Transverse colon (tissue), 4 donors: ENCODE results near the gene SLC35F3. TPM values are rescaled to one million over a fixed set of nuclear protein-coding genes. Genes with fewer than 3 reads are reported as not detected.

ENCODE experiments used
- DNase-seq: peaks from one replicate; pipeline ENCODE4 v3.0.0-alpha.2; 2019
- H3K27ac ChIP-seq, 4 donors: fragments of 200-600 bp; sonication (generic); 2 replicates each; pipeline ENCODE4 v1.5.1; 2016 to 2018; ENCODE audit warnings: inconsistent platforms in 4 of 4
- H3K27me3 ChIP-seq: fragments of 200-600 bp; sonication (generic); 2 replicates; pipeline ENCODE4 v1.5.1; 2017; ENCODE audit warnings: inconsistent platforms
- H3K36me3 ChIP-seq, 4 donors: fragments of 200-600 bp; sonication (generic); 2 replicates each; pipeline ENCODE4 v1.5.1; 2017 to 2019; ENCODE audit warnings: inconsistent platforms in 4 of 4
- H3K4me1 ChIP-seq, 4 donors: fragments of 200-600 bp; sonication (generic); 2 replicates each; pipeline ENCODE4 v1.5.1; 2017 to 2020; ENCODE audit warnings: inconsistent platforms in 4 of 4
- H3K4me3 ChIP-seq, 4 donors: fragments of 200-600 bp; sonication (generic); 1 replicate in 1 of 4; 2 replicates in 3 of 4; pipeline versions ENCODE4 v1.5.1 to v1.6.1; 2017 to 2019; ENCODE audit warnings: inconsistent platforms in 4 of 4
- H3K9me3 ChIP-seq, 2 donors: fragments of 200-600 bp; sonication (generic); 2 replicates each; pipeline ENCODE4 v1.5.1; 2017 to 2019; ENCODE audit warnings: inconsistent platforms in 2 of 2
- CTCF ChIP-seq, 5 experiments: fragments of 200-600 bp in 3 of 5; fragments of 450-650 bp in 2 of 5; sonication (generic) in 3 of 5; IDR thresholded peaks; 1 replicate in 2 of 5; 2 replicates in 3 of 5; pipeline ENCODE4 v1.5.1; 2016 to 2017; ENCODE audit warnings: antibody characterized with exemption in 5 of 5, inconsistent platforms in 3 of 5, mild to moderate bottlenecking in 2 of 5, moderate library complexity in 1 of 5
- EP300 ChIP-seq: sonication (generic); formaldehyde crosslinking; IDR thresholded peaks from one replicate; pipeline ENCODE4 v1.6.1; 2017; ENCODE audit warnings: antibody characterized with exemption, low read depth
- POLR2A ChIP-seq: fragments of 450-650 bp; IDR thresholded peaks from one replicate; pipeline ENCODE4 v1.6.1; 2016; ENCODE audit warnings: antibody characterized with exemption, mild to moderate bottlenecking, moderate library complexity
- POLR2AphosphoS5 ChIP-seq, 3 donors: sonication (generic); formaldehyde crosslinking; IDR thresholded peaks; one replicate each; pipeline ENCODE4 v1.6.1; 2016; ENCODE audit warnings: antibody characterized with exemption in 3 of 3
- WGBS, 2 donors: methylation state at CpG; one replicate each; pipeline ENCODE4 v1.1.5; 2018; ENCODE audit warnings: low coverage in 1 of 2; 5-methylcytosine and 5-hydroxymethylcytosine counted together
- in situ Hi-C, 4 donors: fragments of 200-750 bp; cut with MboI; loops; one replicate each; pipeline versions ENCODE4 v1.15.0 to v1.15.1; 2017; ENCODE audit warnings: low sequenced_read_pairs in 3 of 4, low pct_ligation_motif_present in 1 of 4, low pct_unique_long_range_greater_than_20kb in 1 of 4
- intact Hi-C: fragments of 100-400 bp; cut with DNase I; formaldehyde crosslinking; loops from one replicate; pipeline ENCODE4 v1.15.1; 2023; ENCODE audit warnings: low total_unique reads
- total RNA-seq, 4 donors: library from RNA; depleted of rRNA; stranded (reverse); fragments of >200 nt; gene quantifications; one replicate each; pipeline ENCODE4 v1.1.0, GENCODE V29; 2016

Gene SLC35F3
- total RNA-seq, 4 donors from 2014 or later, result not detected

GRCh38 chr1:233944601-233945000 is 40.1 kb downstream of the SLC35F3 start:
- no peak for DNase-seq
- intact Hi-C loops, result no loop called here
- 20 to 36% methylated on average over 4 of the region's 4 CpGs for WGBS, 2 donors

GRCh38 chr1:233945573-233945972 is 41.1 kb downstream of the SLC35F3 start:
- H3K36me3 ChIP-seq, result no peaks in the 10 kb centered on the region
- TF ChIP-seq EP300, result no peak
- TF ChIP-seq POLR2A, result no peak
- no peak for TF ChIP-seq CTCF (IDR thresholded peaks at IDR 0.05)
- TF ChIP-seq POLR2AphosphoS5 (IDR thresholded peaks at IDR 0.05), result no peak
- no peak overlapping the region for H3K27ac ChIP-seq
- H3K4me3 ChIP-seq, result no peak overlapping the region
- H3K27me3 ChIP-seq, result no peaks in the 10 kb centered on the region
- in situ Hi-C loops (no loop called here), intact Hi-C loops (no loop called here)
- H3K4me1 ChIP-seq, result no peaks in the 10 kb centered on the region
- H3K9me3 ChIP-seq, result no peaks in the 10 kb centered on the region
- DNase-seq, result no peak
- 45% methylated on average over 3 of the region's 3 CpGs; no CpG with 5 or more reads in 1 of the 2 donors for whole genome bisulfite sequencing, 2 donors

More at GRCh38 chr1:233944601-233945000, 40.1 kb downstream of the SLC35F3 start:
- no peaks in the 10 kb centered on the region for H3K36me3 ChIP-seq
- H3K9me3 ChIP-seq, result no peaks in the 10 kb centered on the region
- H3K4me1 ChIP-seq, result no peaks in the 10 kb centered on the region
- in situ Hi-C loops, result no loop called here
- no peak overlapping the region for H3K4me3 ChIP-seq
- H3K27ac ChIP-seq, result no peak overlapping the region
- no peaks in the 10 kb centered on the region for H3K27me3 ChIP-seq
- TF ChIP-seq POLR2A, result no peak
- no peak for TF ChIP-seq CTCF (IDR thresholded peaks at IDR 0.05)
- TF ChIP-seq POLR2AphosphoS5 (IDR thresholded peaks at IDR 0.05), result no peak
- TF ChIP-seq EP300, result no peak

- no peaks in the 10 kb centered on the region for H3K4me1 ChIP-seq
- TF ChIP-seq EP300, result no peak
- no peak for TF ChIP-seq POLR2AphosphoS5 (IDR thresholded peaks at IDR 0.05)
- TF ChIP-seq POLR2A, result no peak
- no peak for TF ChIP-seq CTCF (IDR thresholded peaks at IDR 0.05)
- no peaks in the 10 kb centered on the region for H3K36me3 ChIP-seq
- no peaks in the 10 kb centered on the region for H3K27me3 ChIP-seq
- 91 to 97% methylated on average over 2 of the region's 2 CpGs for WGBS, 2 donors
- H3K9me3 ChIP-seq, result no peaks in the 10 kb centered on the region
- no peak for DNase-seq
- intact Hi-C loops, result no loop called here
- H3K4me3 ChIP-seq, result no peak overlapping the region
- no peak overlapping the region for H3K27ac ChIP-seq
- in situ Hi-C loops, result no loop called here
These were observed 41.5 kb downstream of the SLC35F3 start for GRCh38 chr1:233945979-233946378.

GRCh38 chr1:233946724-233947123 is 42.2 kb downstream of the SLC35F3 start:
- no peak for DNase-seq
- H3K27me3 ChIP-seq, result no peaks in the 10 kb centered on the region
- H3K4me1 ChIP-seq, result no peaks in the 10 kb centered on the region
- 96% methylated on average over 1 of the region's 1 CpG; no CpG with 5 or more reads in 1 of the 2 donors for WGBS, 2 donors
- in situ Hi-C loops (no loop called here), intact Hi-C loops (no loop called here)
- no peak overlapping the region for H3K4me3 ChIP-seq
- no peak for TF ChIP-seq POLR2AphosphoS5 (IDR thresholded peaks at IDR 0.05)
- TF ChIP-seq POLR2A, result no peak
- TF ChIP-seq CTCF (IDR thresholded peaks at IDR 0.05), result no peak
- TF ChIP-seq EP300, result no peak
- H3K9me3 ChIP-seq, result peaks cover 0 to 4% of the 10 kb centered on the region in 2 donors
- no peaks in the 10 kb centered on the region for H3K36me3 ChIP-seq
- H3K27ac ChIP-seq, result no peak overlapping the region
